GM12864 (cell line): Measurements from ENCODE around the gene AARSD1.

Source experiments
- DNase-seq: peaks from one replicate; pipeline ENCODE4 v3.0.0-alpha.2; 2011; ENCODE audit warnings: low read depth
- H3K4me3 ChIP-seq: 2 replicates; pipeline ENCODE4 v1.5.1; 2011; ENCODE audit warnings: mild to moderate bottlenecking, low read depth, low read length, control low read depth
- CTCF ChIP-seq: IDR thresholded peaks from 2 replicates; pipeline ENCODE4 v1.5.1; 2011; ENCODE audit warnings: low read depth, mild to moderate bottlenecking, moderate library complexity, low read length, control low read depth, inconsistent platforms; ENCODE audit errors: missing control alignments

The AARSD1 gene

GRCh38 chr17:42906772-42907446, 57.3 kb downstream of the AARSD1 start:
- no peak overlapping the region for H3K4me3 ChIP-seq
- TF ChIP-seq CTCF = no peak
- DNase-seq = no peak

- TF ChIP-seq CTCF = no peak
- H3K4me3 ChIP-seq = no peak overlapping the region
- no peak for DNase-seq
These were observed 60.2 kb downstream of the AARSD1 start for GRCh38 chr17:42904110-42904469.

GRCh38 chr17:42901535-42902229, 62.6 kb downstream of the AARSD1 start:
- H3K4me3 ChIP-seq = no peak overlapping the region
- DNase-seq = no peak
- TF ChIP-seq CTCF = no peak
